Measurements from ENCODE around the gene SPRYD4.

DNA sequence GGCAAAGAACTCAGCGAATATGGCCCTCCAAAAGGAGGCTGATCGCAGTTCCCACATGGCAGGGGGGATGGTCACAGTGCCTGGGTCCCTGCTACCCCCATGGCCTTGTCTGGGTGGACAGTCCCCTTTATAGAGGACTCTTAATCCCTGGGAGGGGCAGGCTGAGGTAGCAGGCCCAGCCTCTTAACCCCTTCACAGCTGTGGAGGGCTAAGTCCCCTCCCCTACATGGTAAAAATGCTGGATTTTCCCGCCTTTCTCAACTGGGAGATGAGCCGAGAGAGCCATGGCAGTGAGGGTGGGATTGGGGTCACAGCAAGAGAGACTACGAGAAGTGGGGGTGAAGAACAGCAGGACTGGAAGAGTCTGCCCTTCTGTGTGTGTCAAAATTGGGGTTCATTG is 13.8 kb upstream of the SPRYD4 start, which contains the start of gene MIP:
- no peak for TF ChIP-seq POLR2A (IDR thresholded peaks at IDR 0.05; ENCODE audit: low read depth, low read length)
- no peak for TF ChIP-seq TAF1 (IDR thresholded peaks at IDR 0.05; ENCODE audit: low read depth, low read length)
